K562 (cell line): Measurements from ENCODE around the gene PRR29. TPM values are rescaled to one million over a fixed set of nuclear protein-coding genes. Genes with fewer than 3 reads are reported as not detected.
A peak's percentile ranks its signal among the peaks of the same experiment; 100 is the strongest.

Experiments used
- ATAC-seq: fragments of 200-7000 bp; cut with Tn5 transposase; 3 replicates; pipeline ENCODE4 v1.9.1; 2020; ENCODE audit warnings: moderate library complexity
- BruUV-seq: library from RNA; stranded (reverse); fragments of 400-500 nt; replicated peaks from 2 replicates; lab custom pipeline; 2021; lab: Mats Ljungman, UMichigan
- CTCF ChIA-PET: fragments of 300-600 bp; formaldehyde crosslinking; extraction: SDS; loops from one replicate; lab custom pipeline; 2021; ENCODE audit warnings: low intra/inter-chr PET ratio; lab: Yijun Ruan, JAX
- POLR2A ChIA-PET: fragments of 300-600, 350-650 bp; sonication (Branson Sonifier 250); formaldehyde crosslinking; extraction: SDS; loops from one replicate; lab custom pipeline; 2021; ENCODE audit warnings: antibody characterized with exemption, inconsistent platforms; lab: Yijun Ruan, JAX
- DNase-seq, 4 experiments: peaks; one replicate each; pipeline versions ENCODE4 v3.0.0 to v3.0.0-alpha.2; 2011 to 2018; ENCODE audit warnings: low spot score in 3 of 4, mixed read lengths in 3 of 4; ENCODE audit errors: extremely low read depth in 1 of 4
- FAIRE-seq: peaks from 2 replicates; lab custom pipeline; 2011; peaks lifted over from hg19 to GRCh38; lab: Jason Lieb, UNC
- H2AFZ ChIP-seq: 2 replicates; pipeline ENCODE4 v1.6.0; 2011; ENCODE audit warnings: low read depth, low read length, control low read depth, inconsistent platforms
- H3K27ac ChIP-seq: fragments of 200-600 bp; 3 replicates; pipeline ENCODE4 v1.8.0; 2011; ENCODE audit warnings: low read depth, mild to moderate bottlenecking, control low read depth, inconsistent platforms, low read length, moderate library complexity, mixed read lengths; ENCODE audit errors: extremely low read depth
- H3K27me3 ChIP-seq, 2 experiments: fragments of 300-600 bp in 1 of 2; 2 replicates in 1 of 2; 3 replicates in 1 of 2; pipeline versions ENCODE4 v1.6.0 to v1.8.0; 2011; ENCODE audit warnings: inconsistent platforms in 2 of 2, low read length in 2 of 2, mild to moderate bottlenecking in 1 of 2, mixed read lengths in 1 of 2, moderate library complexity in 1 of 2; ENCODE audit not compliant: control insufficient read depth in 2 of 2, insufficient read depth in 2 of 2
- H3K36me3 ChIP-seq: fragments of 300-600 bp; 3 replicates; pipeline ENCODE4 v1.8.0; 2011; ENCODE audit warnings: mild to moderate bottlenecking, low read length, inconsistent platforms; ENCODE audit not compliant: control insufficient read depth, insufficient read depth
- H3K4me1 ChIP-seq, 2 experiments: fragments of 200-600 bp in 1 of 2; replicated peaks in 1 of 2; 2 replicates in 1 of 2; 3 replicates in 1 of 2; pipeline versions ENCODE4 v1.5.1 to v1.8.0; 2011; ENCODE audit warnings: inconsistent platforms in 2 of 2, low read length in 2 of 2, mild to moderate bottlenecking in 1 of 2, mixed read lengths in 1 of 2, moderate library complexity in 1 of 2; ENCODE audit not compliant: control insufficient read depth in 2 of 2, insufficient read depth in 2 of 2
- H3K4me2 ChIP-seq: 2 replicates; pipeline ENCODE4 v1.6.1; 2011; ENCODE audit warnings: low read length, control low read depth, inconsistent platforms, mixed read lengths; ENCODE audit not compliant: insufficient read depth
- H3K4me3 ChIP-seq: fragments of 200-600 bp; sonication (generic), shearing (Covaris generic); 2 replicates; pipeline ENCODE4 v1.5.1; 2016; ENCODE audit warnings: control low read depth, inconsistent platforms
- H3K79me2 ChIP-seq: fragments of 200-600 bp; 3 replicates; pipeline ENCODE4 v1.8.0; 2011; ENCODE audit warnings: low read length, inconsistent platforms; ENCODE audit not compliant: control insufficient read depth, insufficient read depth
- H3K9ac ChIP-seq, 2 experiments: 2 replicates each; pipeline versions ENCODE4 v1.6.0 to v1.6.1; 2011; ENCODE audit warnings: low read depth in 2 of 2, low read length in 2 of 2, control low read depth in 1 of 2, inconsistent platforms in 1 of 2, mild to moderate bottlenecking in 1 of 2, mixed read lengths in 1 of 2; ENCODE audit not compliant: insufficient read depth in 1 of 2
- H3K9me1 ChIP-seq: one replicate; pipeline ENCODE4 v1.6.0; 2011; ENCODE audit warnings: inconsistent platforms, mild to moderate bottlenecking, low read length, moderate library complexity; ENCODE audit not compliant: control insufficient read depth, insufficient read depth
- H3K9me3 ChIP-seq: replicated peaks from 2 replicates; pipeline ENCODE4 v1.5.1; 2011; ENCODE audit warnings: low read depth, low read length, inconsistent platforms; ENCODE audit not compliant: control insufficient read depth, insufficient read depth
- H4K20me1 ChIP-seq: replicated peaks from 2 replicates; pipeline ENCODE4 v1.6.1; 2011; ENCODE audit warnings: low read length, inconsistent platforms, mixed read lengths; ENCODE audit not compliant: control insufficient read depth, insufficient read depth
- BCLAF1 ChIP-seq, 2 experiments: fragments of 450-650 bp in 1 of 2; IDR thresholded peaks; 2 replicates each; pipeline ENCODE4 v1.6.1; 2011 to 2017; ENCODE audit warnings: low read depth in 2 of 2, antibody characterized with exemption in 1 of 2, borderline replicate concordance in 1 of 2, low read length in 1 of 2, mild to moderate bottlenecking in 1 of 2, mixed read lengths in 1 of 2; ENCODE audit not compliant: control insufficient read depth in 1 of 2
- CBFB ChIP-seq: sonication (generic); formaldehyde crosslinking; IDR thresholded peaks from 2 replicates; pipeline ENCODE4 v1.4.0; 2020; ENCODE audit warnings: mild to moderate bottlenecking, missing genetic modification reagents
- CEBPG ChIP-seq, 3 experiments: fragments of 200-800 bp in 1 of 3; sonication (Bioruptor generic) in 1 of 3; sonication (generic) in 1 of 3; formaldehyde crosslinking in 1 of 3; IDR thresholded peaks in 2 of 3; conservative IDR thresholded peaks in 1 of 3; 2 replicates each; pipeline versions ENCODE4 v1.6.1 to v1.8.0; 2016 to 2022; ENCODE audit warnings: missing compliant biosample characterization in 2 of 3, missing genetic modification characterization in 2 of 3, mild to moderate bottlenecking in 1 of 3, missing genetic modification reagents in 1 of 3
- ETV1 ChIP-seq: fragments of 450-650 bp; conservative IDR thresholded peaks from 2 replicates; pipeline ENCODE4 v1.6.1; 2016; ENCODE audit warnings: missing genetic modification characterization, control low read depth, low read depth, missing compliant biosample characterization
- HNRNPL ChIP-seq: fragments of 200-400 bp; formaldehyde crosslinking; IDR thresholded peaks from 2 replicates; pipeline ENCODE4 v1.6.1; 2017; ENCODE audit warnings: low read depth, mild to moderate bottlenecking, low read length
- HNRNPUL1 ChIP-seq: fragments of 200-400 bp; formaldehyde crosslinking; IDR thresholded peaks from 2 replicates; pipeline ENCODE4 v1.6.1; 2017; ENCODE audit warnings: low read length
- JUNB ChIP-seq: fragments of 450-650 bp; formaldehyde crosslinking; conservative IDR thresholded peaks from 2 replicates; pipeline ENCODE4 v1.4.0; 2020; ENCODE audit warnings: mild to moderate bottlenecking
- KDM2B ChIP-seq: fragments of 250-450 bp; sonication (Bioruptor Pico); IDR thresholded peaks from 2 replicates; pipeline ENCODE4 v1.8.0; 2021; ENCODE audit warnings: mild to moderate bottlenecking, moderate library complexity
- KHSRP ChIP-seq: fragments of 450-650 bp; IDR thresholded peaks from 2 replicates; pipeline ENCODE4 v1.6.1; 2017
- MTA2 ChIP-seq: fragments of 450-650 bp; IDR thresholded peaks from 2 replicates; pipeline ENCODE4 v1.6.1; 2016; ENCODE audit warnings: low read depth
- NCOA2 ChIP-seq, 2 experiments: fragments of 450-650 bp; IDR thresholded peaks; 2 replicates each; pipeline ENCODE4 v1.6.1; 2018; ENCODE audit warnings: mild to moderate bottlenecking in 2 of 2, moderate library complexity in 1 of 2; ENCODE audit not compliant: partially characterized antibody in 2 of 2
- NUFIP1 ChIP-seq: fragments of 450-650 bp; IDR thresholded peaks from 2 replicates; pipeline ENCODE4 v1.6.1; 2018; ENCODE audit not compliant: partially characterized antibody
- PHB ChIP-seq: fragments of 250-450 bp; sonication (Bioruptor Pico); IDR thresholded peaks from 2 replicates; pipeline ENCODE4 v1.5.0; 2021
- PML ChIP-seq: IDR thresholded peaks from 2 replicates; pipeline ENCODE4 v1.6.1; 2012; ENCODE audit warnings: low read length, inconsistent platforms
- WGBS: fragments of 100-300 bp; shearing (Covaris generic); methylation state at CpG from one replicate; pipeline ENCODE4 v1.1.6; 2016; ENCODE audit warnings: low coverage, mixed read lengths; ENCODE audit not compliant: insufficient coverage; ENCODE audit errors: missing lambda C conversion rate; 5-methylcytosine and 5-hydroxymethylcytosine counted together
- in situ Hi-C: fragments of 300-500 bp; cut with MboI; formaldehyde crosslinking; loops from 4 replicates; pipeline ENCODE4 v1.15.0; 2018; ENCODE audit warnings: inconsistent platforms, mixed read lengths
- intact Hi-C: fragments of 100-400 bp; cut with micrococcal nuclease; formaldehyde crosslinking; loops from 2 replicates; pipeline ENCODE4 v1.14.2; 2022
- polyA plus RNA-seq, 8 experiments: library from polyadenylated mRNA; depleted of rRNA in 4 of 8; stranded (reverse) in 5 of 8; unstranded in 3 of 8; fragments of >200 nt; fragmentation: Nextera tagmentation in 2 of 8; fragmentation: Illumina TruSeq in 1 of 8; extraction: Ambion mirVana in 2 of 8; extraction: Trizol in 1 of 8; gene quantifications; 2 replicates each; pipeline versions ENCODE4 v1.2.1 to v1.2.3, GENCODE V29; 2011 to 2014; ENCODE audit warnings: inconsistent platforms in 1 of 8, missing spikeins in 1 of 8
- total RNA-seq, 7 experiments: library from RNA; depleted of rRNA in 6 of 7; stranded (reverse); fragments of >200 nt in 6 of 7; fragmentation: Illumina TruSeq in 2 of 7; extraction: Trizol in 2 of 7; gene quantifications; 2 replicates each; pipeline versions ENCODE4 v1.2.1 to v1.2.3, GENCODE V29; 2011 to 2021; ENCODE audit warnings: low replicate concordance in 1 of 7

PRR29 gene
- total and polyA plus RNA-seq, 9 of the 15 experiments (the other 6 are each of a cell fraction or from before 2014, with no cell fraction given): 0.08 to 0.58 (median 0.15) TPM; not detected in 5

- TF ChIP-seq BCLAF1 (IDR thresholded peaks at IDR 0.05; ENCODE audit: borderline replicate concordance in 1 of 2, control insufficient read depth in 1 of 2, low read depth in 2 of 2, low read length in 1 of 2): no peak
Observed at GRCh38 chr17:63988127-63988478, 10.0 kb upstream of the PRR29 start (continued).

DNA sequence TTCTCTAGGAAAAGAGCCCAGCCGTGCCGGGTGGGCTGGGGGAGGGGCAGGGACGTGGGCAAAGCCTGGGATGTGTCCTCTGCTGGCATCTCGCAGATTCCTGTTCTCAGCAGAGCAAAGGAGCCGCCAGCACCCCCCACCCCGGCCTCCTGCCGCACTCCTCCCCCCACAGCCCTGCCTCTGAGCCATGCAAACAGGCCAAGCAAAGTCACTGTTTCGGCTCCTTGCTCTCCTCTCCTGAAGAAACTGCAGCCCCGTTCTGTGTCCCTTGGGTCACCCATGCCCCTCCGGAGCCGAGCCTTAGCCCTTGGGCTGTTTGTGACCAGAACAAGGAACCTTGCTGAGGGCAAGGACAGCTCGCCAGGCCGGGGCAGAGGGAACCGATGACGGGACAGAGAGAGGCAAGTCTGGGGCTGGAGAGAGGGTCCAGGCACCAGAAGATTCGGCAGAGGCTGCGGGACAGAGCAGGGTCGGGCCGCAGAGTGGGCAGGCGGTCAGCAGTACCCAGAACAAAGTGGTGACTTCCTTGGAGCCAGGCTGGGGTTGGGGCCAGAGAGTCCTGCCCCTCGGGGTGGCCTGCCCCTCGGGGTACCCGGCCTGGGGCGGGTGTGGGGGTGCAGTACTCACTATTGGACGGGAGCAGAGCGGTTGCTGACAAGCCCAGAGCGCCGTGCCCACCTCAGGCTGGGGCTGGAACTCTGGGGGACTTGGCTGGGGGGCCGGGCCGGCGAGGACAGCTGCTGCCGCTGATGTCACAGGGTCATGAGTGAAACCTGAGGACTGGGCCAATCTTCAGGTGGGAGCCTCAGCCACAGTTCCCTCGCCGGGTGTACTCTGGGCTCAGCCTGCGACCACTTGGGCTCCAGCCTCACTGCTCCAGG is 9.2 kb upstream of the PRR29 start:
- 0 out of 3 replicates have a peak, but pooled peaks have one; percentile 16 for ATAC-seq
- H2AFZ ChIP-seq: no peak overlapping the region
- WGBS: 22% methylated on average over 13 of the region's 35 CpGs
- H3K9me3 ChIP-seq: no peaks in the 10 kb centered on the region
- H3K4me3 ChIP-seq: no peak overlapping the region
- H3K9me1 ChIP-seq: no peaks in the 10 kb centered on the region
- DNase-seq: no peak
- H3K4me1 ChIP-seq: peaks cover 7 to 37% of the 10 kb centered on the region in 2 experiments
- H3K27ac ChIP-seq: no peak overlapping the region
- no peaks in the 10 kb centered on the region for H3K79me2 ChIP-seq
- CTCF ChIA-PET: interaction anchor here (0.6 to 1.0 kb wide), 3 partner anchors 27 to 70 kb away, joined by 3 read pairs; partner anchors contain the start of gene GH1
- H3K4me2 ChIP-seq: no peak overlapping the region
- peak overlapping the region in 1 of 2 experiments; percentile 79; a peak in 1 of 4 replicates for H3K9ac ChIP-seq
- in situ Hi-C loops (no loop called here), intact Hi-C loops (no loop called here)
- no peaks in the 10 kb centered on the region for H4K20me1 ChIP-seq
- BruUV-seq: no TSS peak
- H3K36me3 ChIP-seq: no peaks in the 10 kb centered on the region
- H3K27me3 ChIP-seq: peaks cover 12 to 28% of the 10 kb centered on the region in 2 experiments; a peak in 4 of 5 replicates
- POLR2A ChIA-PET: no interaction called here
- FAIRE-seq: no peak
- no peak for TF ChIP-seq KDM2B
- no peak for TF ChIP-seq NUFIP1
- no peak for TF ChIP-seq JUNB (CRISPR knock-in tag)
- TF ChIP-seq HNRNPUL1: no peak
- TF ChIP-seq KHSRP: no peak
- TF ChIP-seq NCOA2 (IDR thresholded peaks at IDR 0.05; ENCODE audit: partially characterized antibody in 2 of 2): no peak
- no peak for TF ChIP-seq HNRNPL
- TF ChIP-seq MTA2: no peak
- TF ChIP-seq CEBPG (CRISPR knock-in tag; IDR thresholded peaks at IDR 0.05): no peak
- no peak for TF ChIP-seq CEBPG (tag; conservative IDR thresholded peaks at IDR 0.05 in 1 of 2, IDR thresholded peaks at IDR 0.05 in 1 of 2)
- TF ChIP-seq CBFB (CRISPR knock-in tag): no peak
- no peak for TF ChIP-seq ETV1 (tag)
- TF ChIP-seq PML: no peak
- TF ChIP-seq PHB (CRISPR knock-in tag): no peak
